Brain microvascular endothelial cell (primary cell): ENCODE data around the gene TFCP2L1.
A peak's percentile ranks its signal among the peaks of the same experiment; 100 is the strongest.

Experiments
- DNase-seq: peaks from one replicate; pipeline ENCODE4 v3.0.0-alpha.2; 2020
- H3K27ac ChIP-seq: fragments of 250-450 bp; sonication (Bioruptor Pico); 2 replicates; pipeline ENCODE4 v1.5.1; 2020; ENCODE audit warnings: mild to moderate bottlenecking, moderate library complexity
- H3K27me3 ChIP-seq: fragments of 250-450 bp; sonication (Bioruptor Pico); replicated peaks from 2 replicates; pipeline ENCODE4 v1.5.1; 2020; ENCODE audit warnings: mild to moderate bottlenecking
- H3K36me3 ChIP-seq: fragments of 250-450 bp; sonication (Bioruptor Pico); replicated peaks from 2 replicates; pipeline ENCODE4 v1.5.1; 2020; ENCODE audit warnings: mild to moderate bottlenecking
- H3K4me3 ChIP-seq: 2 replicates; pipeline ENCODE4 v1.5.1; 2011; ENCODE audit warnings: low read depth, mild to moderate bottlenecking, control low read depth, low read length, moderate library complexity
- CTCF ChIP-seq: IDR thresholded peaks from 2 replicates; pipeline ENCODE4 v1.5.1; 2011; ENCODE audit warnings: low read depth, mild to moderate bottlenecking, moderate library complexity, low read length, control low read depth, inconsistent platforms; ENCODE audit errors: missing control alignments
- in situ Hi-C: cut with HindIII; loops from 2 replicates; pipeline ENCODE4 v1.10.0; 2017; ENCODE audit warnings: low sequenced_read_pairs, low pct_ligation_motif_present

TFCP2L1 gene

GRCh38 chr2:121241466-121241865, 43.5 kb downstream of the TFCP2L1 start:
- no peaks in the 10 kb centered on the region for H3K36me3 ChIP-seq
- TF ChIP-seq CTCF: no peak
- no peak overlapping the region for H3K27ac ChIP-seq
- DNase-seq: no peak
- H3K4me3 ChIP-seq: no peak overlapping the region
- in situ Hi-C loops: no loop called here
- H3K27me3 ChIP-seq: peaks cover 6% of the 10 kb centered on the region

- DNase-seq: no peak
- in situ Hi-C loops: no loop called here
- Histone ChIP-seq H3K27ac (no peak overlapping the region), H3K4me3 (no peak overlapping the region), H3K27me3 (peaks cover 6% of the 10 kb centered on the region), H3K36me3 (no peaks in the 10 kb centered on the region)
- no peak for TF ChIP-seq CTCF
Observed at GRCh38 chr2:121240436-121240835, 44.6 kb downstream of the TFCP2L1 start.

- no peaks in the 10 kb centered on the region for H3K36me3 ChIP-seq
- no peak for DNase-seq
- no peak overlapping the region for H3K4me3 ChIP-seq
- no peak overlapping the region for H3K27ac ChIP-seq
- in situ Hi-C loops: no loop called here
- no peak for TF ChIP-seq CTCF
- H3K27me3 ChIP-seq: peaks cover 6% of the 10 kb centered on the region
Observed at GRCh38 chr2:121239969-121240368, 45.0 kb downstream of the TFCP2L1 start.

- in situ Hi-C loops: no loop called here
- no peak for DNase-seq
- Histone ChIP-seq H3K36me3 (no peaks in the 10 kb centered on the region), H3K4me3 (no peak overlapping the region), H3K27ac (no peak overlapping the region), H3K27me3 (peaks cover 6% of the 10 kb centered on the region)
- no peak for TF ChIP-seq CTCF
Observed at GRCh38 chr2:121239471-121239870, 45.5 kb downstream of the TFCP2L1 start.

GRCh38 chr2:121238828-121239227, 46.2 kb downstream of the TFCP2L1 start:
- H3K4me3 ChIP-seq: no peak overlapping the region
- no peak for DNase-seq
- H3K27ac ChIP-seq: no peak overlapping the region
- H3K36me3 ChIP-seq: no peaks in the 10 kb centered on the region
- peaks cover 6% of the 10 kb centered on the region for H3K27me3 ChIP-seq
- TF ChIP-seq CTCF: no peak
- in situ Hi-C loops: no loop called here

GRCh38 chr2:121237980-121238665, 46.9 kb downstream of the TFCP2L1 start:
- Histone ChIP-seq H3K4me3 (no peak overlapping the region), H3K27ac (no peak overlapping the region), H3K36me3 (no peaks in the 10 kb centered on the region), H3K27me3 (peaks cover 6% of the 10 kb centered on the region)
- TF ChIP-seq CTCF: no peak
- DNase-seq: peak; percentile 60
- in situ Hi-C loops: no loop called here
